ENCODE results near the gene RAB3GAP1. TPM values are rescaled to one million over a fixed set of nuclear protein-coding genes. Genes with fewer than 3 reads are reported as not detected.

RAB3GAP1 gene
- total RNA-seq, 4 donors from 2014 or later: 59.3 to 66.9 (median 63.6) TPM

DNA sequence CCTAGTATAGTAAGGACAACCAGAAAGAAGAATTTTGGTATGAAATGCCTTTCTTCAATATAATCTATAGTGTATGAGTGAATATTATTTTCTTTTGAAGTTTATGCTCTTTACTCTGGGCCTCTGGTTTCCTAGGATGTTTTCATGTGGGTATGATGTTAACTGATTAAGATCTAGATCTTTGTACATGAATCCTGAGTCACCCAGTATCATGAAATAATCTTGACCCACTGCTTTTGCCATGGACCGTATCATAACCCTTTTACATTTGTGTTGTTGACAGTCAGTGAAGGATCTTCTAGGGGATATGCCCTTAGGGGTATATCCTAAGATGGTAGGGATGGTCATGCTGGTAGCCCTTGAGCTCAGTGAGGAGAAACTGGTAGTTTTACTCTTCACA, 100.3 kb downstream of the RAB3GAP1 start:
- WGBS: 95% methylated on average over 1 of the region's 1 CpG

DNA sequence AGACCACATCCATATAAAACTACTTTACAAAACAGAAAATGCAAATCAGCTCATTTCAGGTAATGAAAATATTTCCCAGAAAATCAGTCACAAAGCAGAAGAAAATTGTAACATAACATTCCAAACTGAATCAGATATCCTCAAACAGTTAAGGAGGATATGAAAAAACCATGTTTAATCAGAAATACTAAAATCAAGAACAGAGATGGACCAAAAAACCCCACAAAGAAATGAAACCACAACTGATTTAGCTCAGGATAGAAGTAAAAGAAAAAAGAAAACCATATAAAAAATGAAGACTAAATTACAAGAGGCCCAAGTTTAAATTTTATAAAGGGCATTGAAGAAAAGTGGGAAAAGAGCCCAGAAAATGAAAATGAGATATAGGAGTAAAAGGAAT, 102.9 kb downstream of the RAB3GAP1 start:
- H3K27ac ChIP-seq (replicated peaks in 1 of 4): no peak overlapping the region
- TF ChIP-seq POLR2AphosphoS5 (IDR thresholded peaks at IDR 0.05) (no peak), POLR2A (IDR thresholded peaks at IDR 0.05; ENCODE audit: low read depth) (no peak), EP300 (IDR thresholded peaks at IDR 0.05) (no peak)
- TF ChIP-seq, protein P1, sequence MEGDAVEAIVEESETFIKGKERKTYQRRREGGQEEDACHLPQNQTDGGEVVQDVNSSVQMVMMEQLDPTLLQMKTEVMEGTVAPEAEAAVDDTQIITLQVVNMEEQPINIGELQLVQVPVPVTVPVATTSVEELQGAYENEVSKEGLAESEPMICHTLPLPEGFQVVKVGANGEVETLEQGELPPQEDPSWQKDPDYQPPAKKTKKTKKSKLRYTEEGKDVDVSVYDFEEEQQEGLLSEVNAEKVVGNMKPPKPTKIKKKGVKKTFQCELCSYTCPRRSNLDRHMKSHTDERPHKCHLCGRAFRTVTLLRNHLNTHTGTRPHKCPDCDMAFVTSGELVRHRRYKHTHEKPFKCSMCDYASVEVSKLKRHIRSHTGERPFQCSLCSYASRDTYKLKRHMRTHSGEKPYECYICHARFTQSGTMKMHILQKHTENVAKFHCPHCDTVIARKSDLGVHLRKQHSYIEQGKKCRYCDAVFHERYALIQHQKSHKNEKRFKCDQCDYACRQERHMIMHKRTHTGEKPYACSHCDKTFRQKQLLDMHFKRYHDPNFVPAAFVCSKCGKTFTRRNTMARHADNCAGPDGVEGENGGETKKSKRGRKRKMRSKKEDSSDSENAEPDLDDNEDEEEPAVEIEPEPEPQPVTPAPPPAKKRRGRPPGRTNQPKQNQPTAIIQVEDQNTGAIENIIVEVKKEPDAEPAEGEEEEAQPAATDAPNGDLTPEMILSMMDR (IDR thresholded peaks at IDR 0.05): no peak
- no peaks in the 10 kb centered on the region for H3K9me3 ChIP-seq
- H3K36me3 ChIP-seq: peaks cover 16 to 95% (median 83%) of the 10 kb centered on the region in 4 donors
- no peak overlapping the region for H3K4me3 ChIP-seq
- intact Hi-C loops (cut with DNase I): no loop called here
- DNase-seq (ENCODE audit: extremely low spot score): no peak
- H3K27me3 ChIP-seq: no peaks in the 10 kb centered on the region
- H3K4me1 ChIP-seq: no peaks in the 10 kb centered on the region

More for the DNA sequence above, 100.3 kb downstream of the RAB3GAP1 start:
- no peaks in the 10 kb centered on the region for H3K27me3 ChIP-seq
- H3K27ac ChIP-seq (replicated peaks in 1 of 4): no peak overlapping the region
- H3K9me3 ChIP-seq: no peaks in the 10 kb centered on the region
- H3K36me3 ChIP-seq: peaks cover 16 to 77% (median 67%) of the 10 kb centered on the region in 4 donors
- no peak for DNase-seq (ENCODE audit: extremely low spot score)
- no peak overlapping the region for H3K4me3 ChIP-seq
- intact Hi-C loops (cut with DNase I): no loop called here
- TF ChIP-seq, protein P1 (IDR thresholded peaks at IDR 0.05): no peak
- no peak for TF ChIP-seq POLR2A (IDR thresholded peaks at IDR 0.05; ENCODE audit: low read depth)
- H3K4me1 ChIP-seq: no peaks in the 10 kb centered on the region

DNA sequence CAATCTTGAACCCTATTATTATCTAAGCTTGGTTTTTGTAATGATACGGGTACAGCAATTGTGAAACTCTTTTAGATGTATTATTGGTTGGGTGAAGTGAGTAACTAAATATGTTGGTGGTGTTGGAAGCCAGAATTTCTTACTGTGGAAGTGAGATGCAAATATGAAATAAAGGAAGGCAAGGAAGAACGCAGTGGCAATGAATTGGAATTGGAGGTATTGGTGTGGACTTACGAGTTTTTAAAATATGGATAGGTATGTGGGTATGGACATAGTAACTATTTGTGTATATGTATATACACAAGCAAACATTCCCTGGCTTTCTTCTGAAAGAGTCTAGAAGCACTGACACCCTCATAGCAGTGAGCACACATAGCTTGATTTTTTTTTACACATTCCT, 105.8 kb downstream of the RAB3GAP1 start:
- WGBS: 97% methylated on average over 3 of the region's 3 CpGs
- TF ChIP-seq, protein P1 (IDR thresholded peaks at IDR 0.05): no peak
- TF ChIP-seq POLR2AphosphoS5 (IDR thresholded peaks at IDR 0.05) (no peak), POLR2A (IDR thresholded peaks at IDR 0.05; ENCODE audit: low read depth) (no peak), EP300 (IDR thresholded peaks at IDR 0.05) (no peak)
- Histone ChIP-seq H3K27me3 (no peaks in the 10 kb centered on the region), H3K4me3 (no peak overlapping the region), H3K4me1 (no peaks in the 10 kb centered on the region), H3K27ac (replicated peaks in 1 of 4) (no peak overlapping the region), H3K36me3 (peaks cover 16 to 80% (median 62%) of the 10 kb centered on the region in 4 donors), H3K9me3 (no peaks in the 10 kb centered on the region)
- no peak for DNase-seq (ENCODE audit: extremely low spot score)
- intact Hi-C loops (cut with DNase I): no loop called here

DNA sequence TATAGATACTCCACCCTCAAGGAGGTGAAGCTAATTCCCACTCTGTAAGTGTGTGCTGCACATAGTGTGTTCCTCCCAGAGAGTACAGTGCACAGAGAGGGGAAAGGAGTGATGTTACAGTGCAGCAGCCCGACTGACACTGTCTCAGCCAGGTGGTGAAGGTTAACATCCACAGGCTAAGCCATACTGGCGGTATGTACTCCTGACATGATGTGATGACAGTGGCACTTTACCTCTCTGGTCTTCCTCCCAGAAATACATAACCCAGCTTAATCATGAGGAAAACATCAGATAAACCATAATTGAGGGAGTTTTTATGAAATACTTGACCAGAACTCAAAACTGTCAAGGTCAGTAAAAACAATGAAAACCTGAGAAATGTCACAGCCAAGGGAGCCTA, 107.1 kb downstream of the RAB3GAP1 start:
- no peak for TF ChIP-seq EP300 (IDR thresholded peaks at IDR 0.05)
- TF ChIP-seq POLR2AphosphoS5 (IDR thresholded peaks at IDR 0.05): no peak
- intact Hi-C loops (cut with DNase I): no loop called here
- DNase-seq (ENCODE audit: extremely low spot score): no peak
- Histone ChIP-seq H3K36me3 (peaks cover 7 to 84% (median 66%) of the 10 kb centered on the region in 4 donors), H3K4me1 (no peaks in the 10 kb centered on the region), H3K27me3 (no peaks in the 10 kb centered on the region), H3K27ac (replicated peaks in 1 of 4) (no peak overlapping the region), H3K9me3 (no peaks in the 10 kb centered on the region), H3K4me3 (no peak overlapping the region)
- WGBS: 100% methylated on average over 2 of the region's 2 CpGs

DNA sequence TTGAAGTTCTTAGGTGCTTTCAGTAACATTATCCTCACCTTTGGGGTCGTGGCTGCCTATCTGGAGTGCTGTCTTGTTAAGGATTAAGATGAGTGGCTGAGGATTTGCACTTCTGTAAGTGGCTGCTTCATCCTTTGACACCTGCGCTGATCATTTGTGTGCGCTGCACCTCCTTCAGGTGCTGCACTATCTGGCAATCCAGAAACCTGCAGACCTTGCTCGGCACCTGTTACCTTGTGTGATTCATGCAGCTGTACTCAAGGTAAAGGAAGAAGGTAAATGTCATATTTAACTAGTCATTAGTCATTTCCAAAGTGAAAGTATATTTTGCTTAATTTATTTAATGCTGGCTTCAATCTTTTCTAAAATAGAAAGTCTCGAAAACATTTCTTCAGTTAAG, 110.3 kb downstream of the RAB3GAP1 start:
- H3K4me3 ChIP-seq: no peak overlapping the region
- DNase-seq (ENCODE audit: extremely low spot score): no peak
- H3K27ac ChIP-seq (replicated peaks in 1 of 4): no peak overlapping the region
- TF ChIP-seq POLR2A (IDR thresholded peaks at IDR 0.05; ENCODE audit: low read depth): no peak
- TF ChIP-seq POLR2AphosphoS5 (IDR thresholded peaks at IDR 0.05): no peak
- no peak for TF ChIP-seq EP300 (IDR thresholded peaks at IDR 0.05)
- TF ChIP-seq, protein P1 (IDR thresholded peaks at IDR 0.05): no peak
- intact Hi-C loops (cut with DNase I): no loop called here
- no peaks in the 10 kb centered on the region for H3K27me3 ChIP-seq
- H3K36me3 ChIP-seq: peaks cover 0 to 85% (median 64%) of the 10 kb centered on the region in 4 donors
- WGBS: 91% methylated on average over 5 of the region's 5 CpGs
- no peaks in the 10 kb centered on the region for H3K4me1 ChIP-seq
- H3K9me3 ChIP-seq: no peaks in the 10 kb centered on the region

All from esophagus muscularis mucosa (tissue), 4 donors.